K562 (cell line): Measurements from ENCODE around the gene FITM1. TPM values are rescaled to one million over a fixed set of nuclear protein-coding genes. Genes with fewer than 3 reads are reported as not detected.

Source experiments
- ATAC-seq: fragments of 200-7000 bp; cut with Tn5 transposase; 3 replicates; pipeline ENCODE4 v1.9.1; 2020; ENCODE audit warnings: moderate library complexity
- BruUV-seq: library from RNA; stranded (reverse); fragments of 400-500 nt; replicated peaks from 2 replicates; lab custom pipeline; 2021; lab: Mats Ljungman, UMichigan
- CTCF ChIA-PET: fragments of 300-600 bp; formaldehyde crosslinking; extraction: SDS; loops from one replicate; lab custom pipeline; 2021; ENCODE audit warnings: low intra/inter-chr PET ratio; lab: Yijun Ruan, JAX
- POLR2A ChIA-PET: fragments of 300-600, 350-650 bp; sonication (Branson Sonifier 250); formaldehyde crosslinking; extraction: SDS; loops from one replicate; lab custom pipeline; 2021; ENCODE audit warnings: antibody characterized with exemption, inconsistent platforms; lab: Yijun Ruan, JAX
- DNase-seq, 4 experiments: peaks; one replicate each; pipeline versions ENCODE4 v3.0.0 to v3.0.0-alpha.2; 2011 to 2018; ENCODE audit warnings: low spot score in 3 of 4, mixed read lengths in 3 of 4; ENCODE audit errors: extremely low read depth in 1 of 4
- FAIRE-seq: peaks from 2 replicates; lab custom pipeline; 2011; peaks lifted over from hg19 to GRCh38; lab: Jason Lieb, UNC
- H2AFZ ChIP-seq: 2 replicates; pipeline ENCODE4 v1.6.0; 2011; ENCODE audit warnings: low read depth, low read length, control low read depth, inconsistent platforms
- H3K27ac ChIP-seq: fragments of 200-600 bp; 3 replicates; pipeline ENCODE4 v1.8.0; 2011; ENCODE audit warnings: low read depth, mild to moderate bottlenecking, control low read depth, inconsistent platforms, low read length, moderate library complexity, mixed read lengths; ENCODE audit errors: extremely low read depth
- H3K27me3 ChIP-seq, 2 experiments: fragments of 300-600 bp in 1 of 2; 2 replicates in 1 of 2; 3 replicates in 1 of 2; pipeline versions ENCODE4 v1.6.0 to v1.8.0; 2011; ENCODE audit warnings: inconsistent platforms in 2 of 2, low read length in 2 of 2, mild to moderate bottlenecking in 1 of 2, mixed read lengths in 1 of 2, moderate library complexity in 1 of 2; ENCODE audit not compliant: control insufficient read depth in 2 of 2, insufficient read depth in 2 of 2
- H3K36me3 ChIP-seq: fragments of 300-600 bp; 3 replicates; pipeline ENCODE4 v1.8.0; 2011; ENCODE audit warnings: mild to moderate bottlenecking, low read length, inconsistent platforms; ENCODE audit not compliant: control insufficient read depth, insufficient read depth
- H3K4me1 ChIP-seq, 2 experiments: fragments of 200-600 bp in 1 of 2; replicated peaks in 1 of 2; 2 replicates in 1 of 2; 3 replicates in 1 of 2; pipeline versions ENCODE4 v1.5.1 to v1.8.0; 2011; ENCODE audit warnings: inconsistent platforms in 2 of 2, low read length in 2 of 2, mild to moderate bottlenecking in 1 of 2, mixed read lengths in 1 of 2, moderate library complexity in 1 of 2; ENCODE audit not compliant: control insufficient read depth in 2 of 2, insufficient read depth in 2 of 2
- H3K4me2 ChIP-seq: 2 replicates; pipeline ENCODE4 v1.6.1; 2011; ENCODE audit warnings: low read length, control low read depth, inconsistent platforms, mixed read lengths; ENCODE audit not compliant: insufficient read depth
- H3K4me3 ChIP-seq: fragments of 200-600 bp; sonication (generic), shearing (Covaris generic); 2 replicates; pipeline ENCODE4 v1.5.1; 2016; ENCODE audit warnings: control low read depth, inconsistent platforms
- H3K79me2 ChIP-seq: fragments of 200-600 bp; 3 replicates; pipeline ENCODE4 v1.8.0; 2011; ENCODE audit warnings: low read length, inconsistent platforms; ENCODE audit not compliant: control insufficient read depth, insufficient read depth
- H3K9ac ChIP-seq, 2 experiments: 2 replicates each; pipeline versions ENCODE4 v1.6.0 to v1.6.1; 2011; ENCODE audit warnings: low read depth in 2 of 2, low read length in 2 of 2, control low read depth in 1 of 2, inconsistent platforms in 1 of 2, mild to moderate bottlenecking in 1 of 2, mixed read lengths in 1 of 2; ENCODE audit not compliant: insufficient read depth in 1 of 2
- H3K9me1 ChIP-seq: one replicate; pipeline ENCODE4 v1.6.0; 2011; ENCODE audit warnings: inconsistent platforms, mild to moderate bottlenecking, low read length, moderate library complexity; ENCODE audit not compliant: control insufficient read depth, insufficient read depth
- H3K9me3 ChIP-seq: replicated peaks from 2 replicates; pipeline ENCODE4 v1.5.1; 2011; ENCODE audit warnings: low read depth, low read length, inconsistent platforms; ENCODE audit not compliant: control insufficient read depth, insufficient read depth
- H4K20me1 ChIP-seq: replicated peaks from 2 replicates; pipeline ENCODE4 v1.6.1; 2011; ENCODE audit warnings: low read length, inconsistent platforms, mixed read lengths; ENCODE audit not compliant: control insufficient read depth, insufficient read depth
- BRF1 ChIP-seq: IDR thresholded peaks from 3 replicates; pipeline ENCODE4 v1.6.1; 2011; ENCODE audit warnings: borderline replicate concordance, mild to moderate bottlenecking; ENCODE audit not compliant: insufficient read length; ENCODE audit errors: extremely low read depth
- CBX2 ChIP-seq: fragments of 200-600 bp; sonication (generic); IDR thresholded peaks from one replicate; pipeline ENCODE4 v1.6.1; 2012; ENCODE audit warnings: mild to moderate bottlenecking, low read length, inconsistent platforms; ENCODE audit not compliant: insufficient read depth, poor library complexity, severe bottlenecking
- ETV5 ChIP-seq: sonication (generic); formaldehyde crosslinking; IDR thresholded peaks from 2 replicates; pipeline ENCODE4 v1.4.0; 2020; ENCODE audit warnings: low read depth, mild to moderate bottlenecking, missing genetic modification reagents
- FOXJ2 ChIP-seq: fragments of 200-800 bp; sonication (Bioruptor generic); IDR thresholded peaks from 2 replicates; pipeline ENCODE4 v1.6.1; 2016; ENCODE audit warnings: missing genetic modification characterization, missing compliant biosample characterization
- NR3C1 ChIP-seq: sonication (generic); formaldehyde crosslinking; IDR thresholded peaks from 2 replicates; pipeline ENCODE4 v1.8.1; 2022; ENCODE audit warnings: missing genetic modification reagents
- NRF1 ChIP-seq, 2 experiments: fragments of 450-650 bp; IDR thresholded peaks in 1 of 2; conservative IDR thresholded peaks in 1 of 2; 2 replicates each; pipeline ENCODE4 v1.6.1; 2014; ENCODE audit warnings: mild to moderate bottlenecking in 2 of 2
- OTX1 ChIP-seq: fragments of 450-650 bp; formaldehyde crosslinking; IDR thresholded peaks from 2 replicates; pipeline ENCODE4 v1.4.0; 2022; ENCODE audit warnings: mild to moderate bottlenecking
- POLR2A ChIP-seq: fragments of 450-650 bp; conservative IDR thresholded peaks from 2 replicates; pipeline ENCODE4 v1.6.1; 2016
- SMAD2 ChIP-seq: fragments of 150-350 bp; IDR thresholded peaks from 2 replicates; pipeline ENCODE4 v1.6.1; 2014; ENCODE audit warnings: low read depth, mild to moderate bottlenecking, low read length
- SMARCA5 ChIP-seq: fragments of 450-650 bp; IDR thresholded peaks from 2 replicates; pipeline ENCODE4 v1.6.1; 2016
- SNRNP70 ChIP-seq: fragments of 200-400 bp; formaldehyde crosslinking; optimal IDR thresholded peaks from 2 replicates; pipeline ENCODE3; 2017; ENCODE audit warnings: low read depth, low read length
- ZNF586 ChIP-seq: fragments of 450-650 bp; formaldehyde crosslinking; conservative IDR thresholded peaks from 2 replicates; pipeline ENCODE4 v1.4.0; 2020; ENCODE audit warnings: mild to moderate bottlenecking, moderate library complexity
- ZNF717 ChIP-seq: fragments of 250-450 bp; sonication (Bioruptor Pico); IDR thresholded peaks from 2 replicates; pipeline ENCODE4 v1.5.0; 2021
- ZNF780A ChIP-seq: fragments of 250-450 bp; sonication (Bioruptor Pico); IDR thresholded peaks from 2 replicates; pipeline ENCODE4 v1.5.0; 2021; ENCODE audit warnings: mild to moderate bottlenecking
- WGBS: fragments of 100-300 bp; shearing (Covaris generic); methylation state at CpG from one replicate; pipeline ENCODE4 v1.1.6; 2016; ENCODE audit warnings: low coverage, mixed read lengths; ENCODE audit not compliant: insufficient coverage; ENCODE audit errors: missing lambda C conversion rate; 5-methylcytosine and 5-hydroxymethylcytosine counted together
- in situ Hi-C: fragments of 300-500 bp; cut with MboI; formaldehyde crosslinking; loops from 4 replicates; pipeline ENCODE4 v1.15.0; 2018; ENCODE audit warnings: inconsistent platforms, mixed read lengths
- intact Hi-C: fragments of 100-400 bp; cut with micrococcal nuclease; formaldehyde crosslinking; loops from 2 replicates; pipeline ENCODE4 v1.14.2; 2022
- polyA plus RNA-seq, 8 experiments: library from polyadenylated mRNA; depleted of rRNA in 4 of 8; stranded (reverse) in 5 of 8; unstranded in 3 of 8; fragments of >200 nt; fragmentation: Nextera tagmentation in 2 of 8; fragmentation: Illumina TruSeq in 1 of 8; extraction: Ambion mirVana in 2 of 8; extraction: Trizol in 1 of 8; gene quantifications; 2 replicates each; pipeline versions ENCODE4 v1.2.1 to v1.2.3, GENCODE V29; 2011 to 2014; ENCODE audit warnings: inconsistent platforms in 1 of 8, missing spikeins in 1 of 8
- total RNA-seq, 7 experiments: library from RNA; depleted of rRNA in 6 of 7; stranded (reverse); fragments of >200 nt in 6 of 7; fragmentation: Illumina TruSeq in 2 of 7; extraction: Trizol in 2 of 7; gene quantifications; 2 replicates each; pipeline versions ENCODE4 v1.2.1 to v1.2.3, GENCODE V29; 2011 to 2021; ENCODE audit warnings: low replicate concordance in 1 of 7
- TF ChIP-seq, protein P1 (sequence below): fragments of 200-800 bp; sonication (Bioruptor generic); IDR thresholded peaks from 2 replicates; pipeline ENCODE4 v1.6.1; 2017; ENCODE audit warnings: missing genetic modification characterization, missing compliant biosample characterization
- TF ChIP-seq, protein P2 (sequence below): fragments of 250-450 bp; sonication (Bioruptor Pico); IDR thresholded peaks from 2 replicates; pipeline ENCODE4 v1.4.0; 2020; ENCODE audit warnings: mild to moderate bottlenecking, moderate library complexity
- TF ChIP-seq, protein P3 (sequence below): sonication (generic); formaldehyde crosslinking; IDR thresholded peaks from 2 replicates; pipeline ENCODE4 v1.8.0; 2023; ENCODE audit warnings: mild to moderate bottlenecking, missing genetic modification reagents
- TF ChIP-seq, protein P4 (sequence below): fragments of 450-650 bp; IDR thresholded peaks from 2 replicates; pipeline ENCODE4 v1.6.1; 2016

The FITM1 gene
- total and polyA plus RNA-seq, 9 of the 15 experiments (the other 6 are each of a cell fraction or from before 2014, with no cell fraction given), result 0.09 to 0.20 TPM; not detected in 7

DNA sequence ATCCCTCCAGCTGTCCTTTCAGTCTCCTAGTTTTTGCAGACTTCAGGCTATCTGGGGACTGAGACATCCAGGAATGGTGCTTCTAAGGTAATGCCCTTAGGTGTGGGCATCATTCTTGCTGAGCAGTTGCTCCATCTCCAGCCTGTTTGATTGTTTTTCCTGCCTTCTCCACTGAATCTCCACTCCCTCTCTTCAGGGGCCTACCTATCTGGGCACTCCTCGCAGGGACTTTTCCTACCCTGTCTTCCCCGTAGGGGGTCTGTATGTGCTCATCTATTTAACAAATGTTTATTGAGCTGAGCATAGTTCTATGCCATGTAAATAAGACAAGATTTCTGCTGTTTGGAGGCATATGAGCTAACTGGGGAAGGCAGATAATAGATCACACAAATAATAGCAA lies 2.5 kb downstream of the FITM1 start:
- no peaks in the 10 kb centered on the region for H3K27me3 ChIP-seq
- DNase-seq (no peak), ATAC-seq (no peak), FAIRE-seq (no peak)
- H3K4me3 ChIP-seq, result no peak overlapping the region
- no peaks in the 10 kb centered on the region for H4K20me1 ChIP-seq
- H3K36me3 ChIP-seq, result peaks cover 8% of the 10 kb centered on the region
- ChIA-PET POLR2A (interaction anchor here (0.6 to 0.7 kb wide), 4 partner anchors 29 to 1111 kb away, joined by 3 to 4 read pairs (median 4); no protein-coding TSS in a partner anchor), CTCF (no interaction called here)
- no peaks in the 10 kb centered on the region for H3K9me1 ChIP-seq
- H3K27ac ChIP-seq, result no peak overlapping the region
- H3K4me2 ChIP-seq, result no peak overlapping the region
- in situ Hi-C loops, result no loop called here
- H3K4me1 ChIP-seq, result peaks cover 7 to 29% of the 10 kb centered on the region in 2 experiments; a peak in 4 of 5 replicates
- BruUV-seq, result no TSS peak
- TF ChIP-seq, protein P1, sequence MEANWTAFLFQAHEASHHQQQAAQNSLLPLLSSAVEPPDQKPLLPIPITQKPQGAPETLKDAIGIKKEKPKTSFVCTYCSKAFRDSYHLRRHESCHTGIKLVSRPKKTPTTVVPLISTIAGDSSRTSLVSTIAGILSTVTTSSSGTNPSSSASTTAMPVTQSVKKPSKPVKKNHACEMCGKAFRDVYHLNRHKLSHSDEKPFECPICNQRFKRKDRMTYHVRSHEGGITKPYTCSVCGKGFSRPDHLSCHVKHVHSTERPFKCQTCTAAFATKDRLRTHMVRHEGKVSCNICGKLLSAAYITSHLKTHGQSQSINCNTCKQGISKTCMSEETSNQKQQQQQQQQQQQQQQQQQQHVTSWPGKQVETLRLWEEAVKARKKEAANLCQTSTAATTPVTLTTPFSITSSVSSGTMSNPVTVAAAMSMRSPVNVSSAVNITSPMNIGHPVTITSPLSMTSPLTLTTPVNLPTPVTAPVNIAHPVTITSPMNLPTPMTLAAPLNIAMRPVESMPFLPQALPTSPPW (CRISPR knock-in tag), result no peak
- TF ChIP-seq FOXJ2 (tag) (no peak), BRF1 (no peak), ZNF780A (CRISPR knock-in tag) (no peak), NRF1 (conservative IDR thresholded peaks at IDR 0.05 in 1 of 2, IDR thresholded peaks at IDR 0.05 in 1 of 2) (no peak), SNRNP70 (no peak), NR3C1 (no peak), OTX1 (CRISPR knock-in tag) (no peak), ZNF717 (CRISPR knock-in tag) (no peak), SMARCA5 (no peak), ZNF586 (no peak), CBX2 (no peak), POLR2A (no peak), ETV5 (CRISPR knock-in tag) (no peak), SMAD2 (no peak)
- TF ChIP-seq, protein P2, sequence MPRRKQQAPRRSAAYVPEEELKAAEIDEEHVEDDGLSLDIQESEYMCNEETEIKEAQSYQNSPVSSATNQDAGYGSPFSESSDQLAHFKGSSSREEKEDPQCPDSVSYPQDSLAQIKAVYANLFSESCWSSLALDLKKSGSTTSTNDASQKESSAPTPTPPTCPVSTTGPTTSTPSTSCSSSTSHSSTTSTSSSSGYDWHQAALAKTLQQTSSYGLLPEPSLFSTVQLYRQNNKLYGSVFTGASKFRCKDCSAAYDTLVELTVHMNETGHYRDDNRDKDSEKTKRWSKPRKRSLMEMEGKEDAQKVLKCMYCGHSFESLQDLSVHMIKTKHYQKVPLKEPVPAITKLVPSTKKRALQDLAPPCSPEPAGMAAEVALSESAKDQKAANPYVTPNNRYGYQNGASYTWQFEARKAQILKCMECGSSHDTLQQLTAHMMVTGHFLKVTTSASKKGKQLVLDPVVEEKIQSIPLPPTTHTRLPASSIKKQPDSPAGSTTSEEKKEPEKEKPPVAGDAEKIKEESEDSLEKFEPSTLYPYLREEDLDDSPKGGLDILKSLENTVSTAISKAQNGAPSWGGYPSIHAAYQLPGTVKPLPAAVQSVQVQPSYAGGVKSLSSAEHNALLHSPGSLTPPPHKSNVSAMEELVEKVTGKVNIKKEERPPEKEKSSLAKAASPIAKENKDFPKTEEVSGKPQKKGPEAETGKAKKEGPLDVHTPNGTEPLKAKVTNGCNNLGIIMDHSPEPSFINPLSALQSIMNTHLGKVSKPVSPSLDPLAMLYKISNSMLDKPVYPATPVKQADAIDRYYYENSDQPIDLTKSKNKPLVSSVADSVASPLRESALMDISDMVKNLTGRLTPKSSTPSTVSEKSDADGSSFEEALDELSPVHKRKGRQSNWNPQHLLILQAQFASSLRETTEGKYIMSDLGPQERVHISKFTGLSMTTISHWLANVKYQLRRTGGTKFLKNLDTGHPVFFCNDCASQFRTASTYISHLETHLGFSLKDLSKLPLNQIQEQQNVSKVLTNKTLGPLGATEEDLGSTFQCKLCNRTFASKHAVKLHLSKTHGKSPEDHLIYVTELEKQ (CRISPR knock-in tag), result no peak
- TF ChIP-seq, protein P3, sequence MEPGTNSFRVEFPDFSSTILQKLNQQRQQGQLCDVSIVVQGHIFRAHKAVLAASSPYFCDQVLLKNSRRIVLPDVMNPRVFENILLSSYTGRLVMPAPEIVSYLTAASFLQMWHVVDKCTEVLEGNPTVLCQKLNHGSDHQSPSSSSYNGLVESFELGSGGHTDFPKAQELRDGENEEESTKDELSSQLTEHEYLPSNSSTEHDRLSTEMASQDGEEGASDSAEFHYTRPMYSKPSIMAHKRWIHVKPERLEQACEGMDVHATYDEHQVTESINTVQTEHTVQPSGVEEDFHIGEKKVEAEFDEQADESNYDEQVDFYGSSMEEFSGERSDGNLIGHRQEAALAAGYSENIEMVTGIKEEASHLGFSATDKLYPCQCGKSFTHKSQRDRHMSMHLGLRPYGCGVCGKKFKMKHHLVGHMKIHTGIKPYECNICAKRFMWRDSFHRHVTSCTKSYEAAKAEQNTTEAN, result no peak
- TF ChIP-seq, protein P4, sequence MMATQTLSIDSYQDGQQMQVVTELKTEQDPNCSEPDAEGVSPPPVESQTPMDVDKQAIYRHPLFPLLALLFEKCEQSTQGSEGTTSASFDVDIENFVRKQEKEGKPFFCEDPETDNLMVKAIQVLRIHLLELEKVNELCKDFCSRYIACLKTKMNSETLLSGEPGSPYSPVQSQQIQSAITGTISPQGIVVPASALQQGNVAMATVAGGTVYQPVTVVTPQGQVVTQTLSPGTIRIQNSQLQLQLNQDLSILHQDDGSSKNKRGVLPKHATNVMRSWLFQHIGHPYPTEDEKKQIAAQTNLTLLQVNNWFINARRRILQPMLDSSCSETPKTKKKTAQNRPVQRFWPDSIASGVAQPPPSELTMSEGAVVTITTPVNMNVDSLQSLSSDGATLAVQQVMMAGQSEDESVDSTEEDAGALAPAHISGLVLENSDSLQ, result no peak
- H3K9ac ChIP-seq, result no peak overlapping the region
- 100% methylated on average over 2 of the region's 2 CpGs for WGBS
- H2AFZ ChIP-seq, result no peak overlapping the region
- H3K79me2 ChIP-seq, result peaks cover 4% of the 10 kb centered on the region; the same call in 2 of the 3 replicates
- intact Hi-C loops, result no loop called here
- H3K9me3 ChIP-seq, result no peaks in the 10 kb centered on the region
